A204.1 (cell line): ENCODE results near the gene ADAMTS12.

Source experiments
- FAIRE-seq: peaks from 2 replicates; lab custom pipeline; 2012; peaks lifted over from hg19 to GRCh38; lab: Jason Lieb, UNC

ADAMTS12 gene

DNA sequence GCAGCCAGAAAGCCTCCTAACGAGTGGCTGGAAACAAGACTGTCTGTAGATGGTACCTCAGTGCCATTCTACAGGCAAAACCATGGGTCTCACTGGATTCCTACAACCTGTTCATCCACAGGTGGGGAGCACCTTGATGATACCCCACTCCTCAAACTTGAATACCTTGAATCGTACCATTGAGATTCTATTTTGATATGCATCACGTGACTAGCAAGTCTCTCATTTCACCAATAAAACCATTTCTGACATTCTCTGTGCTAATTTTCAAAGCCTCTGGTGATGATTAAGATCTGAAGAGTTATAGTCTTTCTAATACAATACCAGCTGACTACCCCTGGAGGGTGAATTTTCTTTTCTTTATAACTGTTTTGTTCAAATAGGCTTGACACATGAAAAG is 188.9 kb downstream of the ADAMTS12 start:
- FAIRE-seq, result no peak

GRCh38 chr5:33701951-33702350 is 189.8 kb downstream of the ADAMTS12 start:
- FAIRE-seq, result no peak

- FAIRE-seq, result no peak
Observed at GRCh38 chr5:33701251-33701650, 190.5 kb downstream of the ADAMTS12 start.

- FAIRE-seq, result no peak
Observed at GRCh38 chr5:33696411-33696810, 195.4 kb downstream of the ADAMTS12 start.

GRCh38 chr5:33692980-33693379 is 198.8 kb downstream of the ADAMTS12 start:
- FAIRE-seq, result no peak

- FAIRE-seq, result no peak
Observed at GRCh38 chr5:33691856-33692255, 199.9 kb downstream of the ADAMTS12 start.

- FAIRE-seq, result no peak
Observed at GRCh38 chr5:33690374-33691135, 201.2 kb downstream of the ADAMTS12 start.

DNA sequence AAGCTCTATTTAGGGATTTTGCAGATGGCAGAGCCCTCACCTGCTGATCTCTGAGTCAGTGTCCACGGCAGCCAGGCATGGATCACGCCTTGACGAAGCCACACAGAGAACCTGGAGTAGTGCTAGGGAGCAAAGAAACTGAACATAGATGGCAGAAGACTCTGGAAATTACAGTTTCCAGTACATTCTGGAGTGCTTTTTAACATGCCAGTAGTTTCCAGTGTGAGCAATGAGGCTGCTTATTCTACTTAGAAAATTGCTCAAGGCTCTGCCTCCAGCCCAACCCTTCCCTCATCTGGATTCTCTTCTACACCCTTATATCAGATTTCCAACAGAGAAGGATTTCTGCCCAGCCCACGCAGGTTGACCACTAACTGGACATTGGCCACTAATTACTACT is 203.3 kb downstream of the ADAMTS12 start:
- no peak for FAIRE-seq

- FAIRE-seq, result no peak
Observed at GRCh38 chr5:33688066-33688465, 203.7 kb downstream of the ADAMTS12 start.

- no peak for FAIRE-seq
Observed at GRCh38 chr5:33685873-33686755, 205.7 kb downstream of the ADAMTS12 start.

DNA sequence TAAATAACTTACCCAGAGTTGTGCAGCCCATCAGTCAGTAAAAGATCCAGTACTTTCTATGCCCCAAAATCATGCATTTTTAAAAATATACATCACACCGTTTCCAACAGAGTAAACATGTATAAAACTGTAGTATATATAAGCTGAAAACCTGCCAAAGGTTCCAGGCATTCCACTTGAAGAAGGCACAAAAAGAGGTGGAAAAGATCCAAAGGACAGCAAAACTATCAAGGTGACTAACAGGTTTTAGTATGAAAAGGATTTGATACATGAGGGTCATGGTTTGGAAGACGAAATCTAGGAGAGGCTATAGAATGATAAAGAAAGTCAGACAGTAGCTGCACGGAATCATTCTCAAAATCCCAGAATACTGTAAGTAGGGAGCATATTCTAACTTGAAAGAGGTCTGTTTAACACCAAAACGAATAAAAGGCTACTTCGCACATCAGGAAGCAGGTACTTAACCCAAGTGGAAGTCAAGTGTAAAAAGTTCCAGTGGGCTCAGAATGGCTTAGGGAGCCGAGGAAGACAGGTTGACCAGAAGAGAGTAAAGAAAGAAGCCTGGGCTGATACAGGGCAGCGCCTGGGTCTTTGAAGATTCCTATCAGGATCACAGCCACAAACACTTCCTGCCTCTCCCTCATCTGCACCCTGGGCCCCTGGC is 207.2 kb downstream of the ADAMTS12 start:
- no peak for FAIRE-seq

DNA sequence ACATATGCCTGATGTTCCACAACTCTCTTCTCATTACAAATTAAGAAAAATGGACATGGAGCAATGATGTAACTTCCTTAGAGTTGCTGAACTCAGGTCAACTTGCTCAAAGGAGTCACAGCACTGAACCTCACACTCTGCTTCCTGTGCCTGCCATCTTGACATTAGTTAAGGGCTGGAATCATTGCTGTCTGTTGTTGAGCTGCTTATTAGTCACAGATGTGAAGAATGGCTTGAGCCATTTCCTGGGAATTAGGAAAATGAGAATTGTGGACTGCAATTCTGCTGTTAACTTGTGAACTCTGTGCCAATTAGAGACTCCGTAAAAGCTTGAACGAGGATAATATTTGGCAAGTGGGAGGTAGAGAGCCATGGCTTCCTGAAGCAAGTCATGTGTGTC is 212.0 kb downstream of the ADAMTS12 start:
- FAIRE-seq, result no peak

DNA sequence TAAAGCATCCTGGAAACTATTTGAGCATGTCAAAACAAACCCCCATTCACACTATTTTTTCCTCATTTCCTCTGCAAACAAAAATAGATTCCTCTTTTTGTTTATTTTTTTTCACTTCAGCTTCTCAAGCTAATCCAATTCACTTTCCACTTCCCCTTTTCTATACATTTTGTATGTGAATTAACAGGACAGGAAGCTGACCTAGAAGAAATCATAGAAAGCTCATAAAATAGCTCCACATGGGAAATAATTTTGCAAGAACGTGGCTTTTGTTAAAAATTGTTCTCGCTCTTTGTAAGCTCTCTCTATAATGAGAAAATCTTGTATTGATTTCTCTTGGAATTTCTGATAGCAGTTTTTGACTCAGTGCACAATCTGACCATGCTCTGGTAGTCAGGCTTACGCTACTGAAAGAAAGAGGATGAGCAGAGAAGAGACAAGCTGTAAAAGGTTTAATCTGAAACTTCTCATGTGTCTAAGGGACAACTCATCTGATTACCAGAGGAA is 215.8 kb downstream of the ADAMTS12 start:
- FAIRE-seq, result no peak

DNA sequence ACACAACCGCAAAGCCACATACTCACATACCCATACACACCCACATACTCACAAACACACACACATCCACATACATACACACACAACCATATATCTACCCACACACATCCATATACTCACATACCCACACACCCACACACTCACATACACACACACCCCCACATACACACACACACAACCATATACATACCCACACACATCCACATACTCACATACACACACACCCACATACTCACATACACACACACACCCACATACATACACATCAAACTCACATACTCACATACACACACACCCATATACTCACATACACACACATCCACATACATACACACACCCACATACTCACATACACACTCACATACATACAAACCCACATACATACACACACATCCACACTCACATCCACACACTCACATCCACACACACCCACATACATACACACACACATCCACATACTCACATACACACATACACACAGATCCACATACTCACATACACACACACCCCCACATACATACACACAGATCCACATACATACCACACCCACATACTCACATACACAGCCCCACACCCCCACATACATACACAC is 220.0 kb downstream of the ADAMTS12 start:
- FAIRE-seq, result no peak

GRCh38 chr5:33662722-33663427 is 228.9 kb downstream of the ADAMTS12 start:
- no peak for FAIRE-seq

GRCh38 chr5:33659526-33660169 is 232.1 kb downstream of the ADAMTS12 start:
- no peak for FAIRE-seq

DNA sequence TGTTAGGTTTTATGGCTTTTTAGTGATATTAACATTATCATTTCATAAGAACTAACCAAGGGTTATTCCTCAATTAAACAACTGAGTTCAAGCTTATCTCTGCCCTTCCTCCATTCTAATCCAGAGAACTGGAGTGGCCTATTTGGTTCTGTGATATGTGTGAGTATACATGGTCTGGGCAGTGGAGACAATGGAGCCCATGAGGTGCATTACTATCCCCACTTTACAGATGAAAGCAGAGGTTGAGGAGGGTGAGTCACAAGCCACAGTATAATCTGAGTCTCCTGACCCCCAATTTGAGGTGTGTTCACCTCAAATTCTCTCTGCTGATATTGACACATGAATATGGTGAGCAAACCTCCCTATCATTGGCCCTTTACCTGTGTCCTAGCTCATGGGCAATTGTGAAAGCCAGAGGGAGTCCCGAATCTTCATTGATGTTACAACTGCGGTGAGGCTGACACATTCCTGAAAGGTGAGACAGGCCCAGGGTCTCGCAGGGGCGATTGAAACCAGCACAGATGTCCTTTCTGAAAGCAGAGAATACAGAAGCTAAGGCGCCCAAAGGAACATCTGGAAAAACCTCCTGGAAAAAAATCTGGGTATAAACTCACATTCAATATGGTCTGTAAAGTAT is 233.9 kb downstream of the ADAMTS12 start:
- no peak for FAIRE-seq

DNA sequence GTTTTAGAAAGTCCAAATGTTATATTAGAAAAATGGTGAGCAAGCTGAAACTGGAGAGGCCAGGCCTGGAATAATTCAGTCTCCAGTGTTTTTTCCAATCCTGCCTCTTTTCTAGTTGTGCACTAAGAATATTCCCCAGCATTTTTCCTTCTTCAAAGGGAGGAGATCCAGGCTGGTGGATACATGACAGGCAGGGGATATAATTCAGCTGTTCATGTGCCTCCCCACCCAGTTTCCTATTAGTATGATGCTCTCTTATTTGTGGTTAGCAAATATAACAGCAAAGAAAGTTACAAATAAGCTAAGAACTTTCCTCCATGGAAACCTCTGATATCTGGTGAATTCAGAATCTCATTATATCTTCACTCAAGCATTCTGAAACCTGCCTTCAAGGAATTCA is 234.6 kb downstream of the ADAMTS12 start:
- no peak for FAIRE-seq

- no peak for FAIRE-seq
Observed at GRCh38 chr5:33650911-33651310, 240.9 kb downstream of the ADAMTS12 start.
